Measurements from ENCODE around the gene KATNIP. TPM values are rescaled to one million over a fixed set of nuclear protein-coding genes. Genes with fewer than 3 reads are reported as not detected.

Gene KATNIP
- total and polyA plus RNA-seq, 9 of the 15 experiments (the other 6 are each of a cell fraction or from before 2014, with no cell fraction given): 1.7 to 13.2 (median 8.0) TPM

- ChIA-PET CTCF (ENCODE audit: low intra/inter-chr PET ratio) (no interaction called here), POLR2A (interaction anchor here (0.9 to 1.1 kb wide), 3 partner anchors 9 to 150 kb away, joined by 3 to 8 read pairs (median 4); no protein-coding TSS in a partner anchor)
- Histone ChIP-seq H3K4me2 (ENCODE audit: insufficient read depth, low read length) (no peak overlapping the region), H3K9ac (ENCODE audit: insufficient read depth in 1 of 2, low read depth in 2 of 2, low read length in 2 of 2) (no peak overlapping the region), H3K9me1 (ENCODE audit: control insufficient read depth, insufficient read depth, low read length) (no peaks in the 10 kb centered on the region), H4K20me1 (replicated peaks; ENCODE audit: control insufficient read depth, insufficient read depth, low read length) (0 out of 2 replicates have a peak, but pooled peaks cover 2% of the 10 kb centered on the region), H3K9me3 (replicated peaks; ENCODE audit: control insufficient read depth, insufficient read depth, low read depth, low read length) (no peaks in the 10 kb centered on the region), H3K4me1 (replicated peaks in 1 of 2; ENCODE audit: control insufficient read depth in 2 of 2, insufficient read depth in 2 of 2, low read length in 2 of 2) (no peaks in the 10 kb centered on the region), H3K27me3 (ENCODE audit: control insufficient read depth in 2 of 2, insufficient read depth in 2 of 2, low read length in 2 of 2) (no peaks in the 10 kb centered on the region), H3K4me3 (no peak overlapping the region), H3K79me2 (ENCODE audit: control insufficient read depth, insufficient read depth, low read length) (no peaks in the 10 kb centered on the region), H2AFZ (ENCODE audit: low read depth, low read length) (no peak overlapping the region), H3K36me3 (ENCODE audit: control insufficient read depth, insufficient read depth, low read length) (peaks cover 82% of the 10 kb centered on the region), H3K27ac (ENCODE audit: extremely low read depth, low read depth, low read length) (no peak overlapping the region)
- TF ChIP-seq RFX7 (CRISPR knock-in tag; IDR thresholded peaks at IDR 0.05) (no peak), JUND (IDR thresholded peaks at IDR 0.05; ENCODE audit: borderline replicate concordance, low read depth, low read length) (no peak), JUND (tag; IDR thresholded peaks at IDR 0.05; ENCODE audit: borderline replicate concordance, low read depth, low read length) (no peak), CBX3 (IDR thresholded peaks at IDR 0.05; ENCODE audit: borderline replicate concordance in 1 of 2, low read length in 2 of 2) (no peak), SIRT6 (IDR thresholded peaks at IDR 0.05; ENCODE audit: low read depth, low read length) (no peak), EWSR1 (IDR thresholded peaks at IDR 0.05; ENCODE audit: borderline replicate concordance, low read depth, partially characterized antibody) (no peak), RB1 (IDR thresholded peaks at IDR 0.05; ENCODE audit: low read depth) (no peak), SUPT5H (IDR thresholded peaks at IDR 0.05) (no peak), PHF20 (IDR thresholded peaks at IDR 0.05; ENCODE audit: partially characterized antibody) (no peak), YBX1 (IDR thresholded peaks at IDR 0.05) (no peak), FOXM1 (IDR thresholded peaks at IDR 0.05; ENCODE audit: low read depth) (no peak), FOXM1 (CRISPR knock-in tag; IDR thresholded peaks at IDR 0.05; ENCODE audit: low read depth) (no peak), ZNF586 (CRISPR knock-in tag; conservative IDR thresholded peaks at IDR 0.05) (no peak)
- TF ChIP-seq, protein P1, sequence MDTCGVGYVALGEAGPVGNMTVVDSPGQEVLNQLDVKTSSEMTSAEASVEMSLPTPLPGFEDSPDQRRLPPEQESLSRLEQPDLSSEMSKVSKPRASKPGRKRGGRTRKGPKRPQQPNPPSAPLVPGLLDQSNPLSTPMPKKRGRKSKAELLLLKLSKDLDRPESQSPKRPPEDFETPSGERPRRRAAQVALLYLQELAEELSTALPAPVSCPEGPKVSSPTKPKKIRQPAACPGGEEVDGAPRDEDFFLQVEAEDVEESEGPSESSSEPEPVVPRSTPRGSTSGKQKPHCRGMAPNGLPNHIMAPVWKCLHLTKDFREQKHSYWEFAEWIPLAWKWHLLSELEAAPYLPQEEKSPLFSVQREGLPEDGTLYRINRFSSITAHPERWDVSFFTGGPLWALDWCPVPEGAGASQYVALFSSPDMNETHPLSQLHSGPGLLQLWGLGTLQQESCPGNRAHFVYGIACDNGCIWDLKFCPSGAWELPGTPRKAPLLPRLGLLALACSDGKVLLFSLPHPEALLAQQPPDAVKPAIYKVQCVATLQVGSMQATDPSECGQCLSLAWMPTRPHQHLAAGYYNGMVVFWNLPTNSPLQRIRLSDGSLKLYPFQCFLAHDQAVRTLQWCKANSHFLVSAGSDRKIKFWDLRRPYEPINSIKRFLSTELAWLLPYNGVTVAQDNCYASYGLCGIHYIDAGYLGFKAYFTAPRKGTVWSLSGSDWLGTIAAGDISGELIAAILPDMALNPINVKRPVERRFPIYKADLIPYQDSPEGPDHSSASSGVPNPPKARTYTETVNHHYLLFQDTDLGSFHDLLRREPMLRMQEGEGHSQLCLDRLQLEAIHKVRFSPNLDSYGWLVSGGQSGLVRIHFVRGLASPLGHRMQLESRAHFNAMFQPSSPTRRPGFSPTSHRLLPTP (IDR thresholded peaks at IDR 0.05; ENCODE audit: borderline replicate concordance, extremely low read depth, insufficient read length): no peak
- FAIRE-seq (no peak), DNase-seq (ENCODE audit: extremely low read depth in 1 of 4, low spot score in 3 of 4) (no peak), ATAC-seq (no peak)
- WGBS (ENCODE audit: insufficient coverage, low coverage, missing lambda C conversion rate): 92% methylated on average over 2 of the region's 2 CpGs
- in situ Hi-C loops (cut with MboI) (no loop called here), intact Hi-C loops (cut with micrococcal nuclease) (no loop called here)
- BruUV-seq (replicated peaks): no TSS peak
These were observed 18.8 kb upstream of the KATNIP start for GRCh38 chr16:27531186-27531585.

Data from K562 (cell line).